Fibroblast of peridontal ligament (primary cell): ENCODE data around the gene MED12L.

Experiments used
- DNase-seq: peaks from one replicate; pipeline ENCODE4 v3.0.0-alpha.2; 2010; ENCODE audit errors: extremely low read depth

MED12L gene

GRCh38 chr3:151412989-151413388 is 327.5 kb downstream of the MED12L start:
- DNase-seq: no peak

DNA sequence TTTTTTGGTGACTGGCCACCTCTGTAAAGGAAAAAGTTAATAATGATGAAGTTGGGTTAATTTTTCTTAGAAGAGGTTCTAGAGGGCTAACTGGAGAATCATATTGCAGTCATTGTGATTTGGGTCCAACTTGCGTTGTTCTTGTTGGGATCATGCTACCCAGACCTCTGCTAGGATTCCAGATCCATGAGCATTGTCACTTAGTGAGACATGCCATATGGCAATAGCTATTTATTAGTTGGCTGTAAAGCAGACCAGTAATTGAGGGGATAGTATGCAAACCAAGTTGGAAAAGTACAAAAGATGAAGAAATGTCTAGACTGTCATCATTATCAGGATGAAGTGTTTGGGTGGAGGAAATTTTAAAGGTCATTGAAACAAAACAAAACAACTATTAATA is 329.8 kb downstream of the MED12L start:
- no peak for DNase-seq

DNA sequence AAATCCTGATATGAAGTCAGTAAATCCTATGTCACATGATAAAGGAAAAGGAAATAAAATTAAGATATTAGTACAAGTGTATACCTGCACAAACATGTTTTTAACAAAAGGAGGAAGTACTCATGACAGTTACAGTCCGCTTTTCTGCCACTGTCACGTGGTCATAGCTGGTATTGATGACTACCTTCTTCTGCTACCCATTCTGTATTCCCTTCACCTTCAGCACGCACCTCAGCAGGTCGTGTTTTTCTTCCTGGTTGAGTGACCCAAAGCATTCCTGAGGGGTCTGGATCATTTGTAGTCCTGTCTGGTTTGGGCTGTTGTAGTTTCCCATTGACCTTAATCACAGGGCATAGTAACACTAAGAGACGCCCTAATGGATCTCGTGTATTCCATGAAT is 334.3 kb downstream of the MED12L start:
- DNase-seq: no peak

DNA sequence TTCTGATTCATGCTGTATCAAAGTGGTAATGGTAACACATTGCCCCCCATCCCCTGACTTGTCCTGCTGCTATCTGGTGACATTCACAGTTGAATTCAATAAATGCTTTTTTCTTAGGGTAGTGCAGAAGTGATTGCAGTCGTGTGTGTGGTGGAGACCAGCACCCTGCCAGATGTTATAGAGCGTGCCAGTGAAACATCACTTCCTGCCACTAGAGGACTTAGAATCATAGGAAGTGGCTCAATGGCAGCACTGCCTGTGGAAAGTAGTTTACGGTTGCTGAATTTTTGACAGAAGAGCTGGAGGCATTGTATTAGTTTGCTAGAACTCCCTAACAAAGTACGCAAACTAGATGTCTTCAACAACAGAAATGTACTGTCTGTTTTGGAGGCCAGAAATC is 336.5 kb downstream of the MED12L start:
- DNase-seq: no peak

DNA sequence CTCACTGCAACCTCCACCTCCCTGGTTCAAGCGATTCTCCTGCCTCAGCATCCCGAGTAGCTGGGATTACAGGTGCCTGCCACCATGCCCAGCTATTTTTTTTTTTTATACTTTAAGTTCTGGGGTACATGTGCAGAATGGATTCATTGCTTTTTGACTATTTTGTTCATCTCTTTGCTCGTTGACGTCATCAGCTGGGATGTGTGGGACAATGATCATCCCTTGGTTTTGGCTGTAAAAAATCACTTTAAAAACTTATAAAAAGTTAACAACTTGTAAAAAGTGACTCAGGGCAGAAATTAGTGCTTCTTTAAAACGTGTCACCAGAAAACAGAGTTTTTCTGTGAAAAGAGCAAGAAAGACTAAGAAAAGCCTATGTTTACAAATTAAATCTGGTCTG is 337.6 kb downstream of the MED12L start:
- no peak for DNase-seq

DNA sequence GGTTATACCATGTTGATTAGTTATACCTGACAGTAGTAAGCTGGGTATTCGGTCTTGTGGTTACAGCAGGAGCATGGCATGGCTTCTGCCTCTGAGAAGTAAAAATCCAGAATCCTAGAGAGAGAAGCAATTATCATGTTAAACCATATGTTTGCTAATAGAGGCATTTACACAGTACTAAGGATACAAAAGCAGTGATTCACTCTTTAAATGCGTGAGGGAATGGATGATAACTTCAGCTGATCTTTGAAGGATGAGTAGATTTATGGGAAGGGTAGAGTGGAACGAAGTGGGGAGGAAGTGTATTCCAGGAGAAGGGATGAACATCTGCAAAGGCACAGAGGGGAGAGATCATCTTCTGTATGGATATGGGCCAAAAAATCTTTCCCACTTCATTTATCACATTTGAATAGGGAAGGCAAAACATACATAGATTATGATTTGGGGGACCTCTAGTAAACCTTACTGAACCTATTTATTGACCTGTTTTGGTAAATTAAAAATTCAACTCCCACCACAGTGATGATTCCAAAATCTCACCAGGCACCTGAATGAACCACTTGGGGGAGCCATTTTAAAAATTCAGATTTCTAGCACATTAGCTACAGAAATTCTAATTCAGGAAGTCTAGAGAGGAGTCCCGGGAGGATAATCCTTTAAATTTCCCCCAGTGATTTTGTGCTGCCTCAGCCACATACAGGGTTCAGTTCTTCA is 340.3 kb downstream of the MED12L start:
- DNase-seq: no peak

GRCh38 chr3:151426341-151426657 is 340.8 kb downstream of the MED12L start:
- DNase-seq: no peak

DNA sequence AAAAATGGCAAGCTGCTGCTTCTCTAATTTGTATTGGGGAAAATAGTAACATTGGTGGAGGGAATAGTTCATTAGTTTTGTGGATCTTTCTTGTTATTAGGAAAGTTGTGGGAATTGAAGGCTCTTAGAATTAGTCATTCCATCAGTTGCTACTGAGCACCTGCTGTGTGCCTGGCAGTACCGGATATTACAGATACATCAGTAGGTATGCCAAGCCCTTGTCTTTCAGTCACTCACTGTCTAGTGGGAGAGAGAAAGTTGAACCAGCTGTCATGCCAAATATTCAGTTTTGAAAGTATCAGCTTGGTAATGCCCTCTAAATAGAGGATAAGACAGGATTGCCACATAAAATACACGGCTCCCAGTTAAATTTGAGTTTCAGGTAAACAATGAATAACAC is 342.9 kb downstream of the MED12L start:
- no peak for DNase-seq

GRCh38 chr3:151430821-151431484 is 345.5 kb downstream of the MED12L start:
- no peak for DNase-seq

- DNase-seq: peak; percentile 21
These were observed 346.5 kb downstream of the MED12L start for GRCh38 chr3:151431940-151432339.

DNA sequence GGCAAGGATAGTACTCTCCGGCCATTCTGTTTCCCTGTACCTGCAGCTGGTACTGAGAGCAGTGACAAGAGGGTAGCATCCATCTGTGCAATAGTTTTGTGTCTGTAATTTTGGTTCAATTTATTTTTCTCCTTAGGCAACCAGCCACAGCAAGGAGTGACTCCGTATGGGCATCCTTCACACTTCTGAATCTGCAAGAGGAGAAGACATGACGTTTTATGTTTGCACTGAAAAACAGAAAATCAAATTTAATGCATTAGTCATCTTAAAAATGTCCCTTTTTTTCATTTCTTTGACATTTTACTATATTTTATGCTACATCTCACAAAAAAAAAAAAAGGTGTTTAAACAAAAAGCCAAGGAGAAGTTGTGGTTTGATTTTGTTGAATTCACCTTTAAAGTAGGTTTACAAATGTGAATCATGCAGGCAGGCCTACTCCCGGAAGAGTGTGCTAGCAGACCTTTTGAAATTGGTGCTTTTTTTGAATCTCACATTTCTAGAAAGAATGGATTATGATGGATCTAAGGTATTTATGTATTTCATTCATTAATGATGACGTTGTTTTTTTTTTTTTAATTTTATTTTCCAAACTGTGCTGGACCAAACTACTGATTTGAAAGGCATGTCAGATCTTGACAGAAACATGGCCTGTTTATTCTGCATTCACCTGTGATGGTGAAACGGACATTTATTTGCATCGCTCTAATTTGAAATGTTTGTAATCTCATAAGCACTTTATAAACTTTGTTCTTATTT is 347.3 kb downstream of the MED12L start:
- no peak for DNase-seq

- DNase-seq: peak; percentile 93
These were observed 348.9 kb downstream of the MED12L start for GRCh38 chr3:151434151-151434890.

DNA sequence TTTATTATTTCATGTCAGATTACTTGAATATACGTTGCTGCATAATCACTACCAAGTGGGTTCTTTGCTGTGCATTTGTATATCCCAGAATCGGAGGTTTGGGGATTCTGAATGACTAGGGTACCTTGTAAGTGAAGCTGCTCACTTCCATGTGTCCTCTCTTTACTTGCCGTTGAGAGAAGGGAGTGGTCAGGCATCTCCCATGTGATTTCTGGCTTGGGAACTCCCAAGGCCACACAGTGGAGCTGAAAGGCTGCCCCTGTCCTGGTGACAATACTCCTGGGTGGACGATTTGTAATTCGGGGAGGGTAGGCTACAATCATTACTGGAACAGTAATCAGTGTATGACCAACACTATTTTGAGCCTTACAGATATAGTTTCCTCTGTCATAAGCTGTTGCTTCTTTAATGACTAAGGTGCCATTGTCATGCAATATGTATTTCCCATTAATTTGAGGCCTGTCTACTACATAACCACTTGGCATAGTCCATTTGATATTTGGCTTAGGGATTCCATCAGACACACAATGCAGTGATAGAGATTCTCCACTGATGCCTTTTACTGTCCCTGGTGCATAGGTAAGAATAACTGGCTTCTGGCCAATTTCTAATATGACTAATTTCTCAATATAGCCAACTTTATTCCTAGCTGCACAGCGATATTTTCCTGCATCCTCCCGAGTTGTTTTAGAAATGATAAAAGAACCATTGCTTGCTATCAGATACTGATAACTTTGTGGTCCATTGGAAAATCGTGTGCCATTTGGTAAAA is 351.4 kb downstream of the MED12L start:
- no peak for DNase-seq

- DNase-seq: no peak
These were observed 352.4 kb downstream of the MED12L start for GRCh38 chr3:151437906-151438305.

DNA sequence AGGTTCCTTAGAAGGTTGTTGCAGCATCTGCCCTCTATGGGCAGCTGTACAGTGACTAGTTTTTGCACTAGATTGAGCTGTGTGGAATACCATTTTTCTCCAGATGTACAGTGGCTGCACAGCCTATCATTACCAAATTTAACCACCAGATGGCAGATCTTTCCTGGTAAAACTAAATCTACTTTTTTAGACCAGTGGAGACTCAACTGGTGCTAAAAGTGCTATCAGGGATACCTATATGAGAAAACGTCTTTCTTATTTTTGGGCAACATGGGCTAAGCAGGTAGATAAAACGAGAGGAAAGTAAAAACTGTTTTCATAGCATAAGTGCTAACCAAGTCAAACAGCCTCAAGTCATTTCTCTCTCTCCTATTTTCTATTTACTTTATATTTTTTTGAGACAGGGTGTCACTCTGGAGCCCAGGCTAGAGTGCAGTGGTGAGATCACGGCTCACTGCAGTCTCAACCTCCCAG is 354.2 kb downstream of the MED12L start:
- DNase-seq: peak; percentile 94

DNA sequence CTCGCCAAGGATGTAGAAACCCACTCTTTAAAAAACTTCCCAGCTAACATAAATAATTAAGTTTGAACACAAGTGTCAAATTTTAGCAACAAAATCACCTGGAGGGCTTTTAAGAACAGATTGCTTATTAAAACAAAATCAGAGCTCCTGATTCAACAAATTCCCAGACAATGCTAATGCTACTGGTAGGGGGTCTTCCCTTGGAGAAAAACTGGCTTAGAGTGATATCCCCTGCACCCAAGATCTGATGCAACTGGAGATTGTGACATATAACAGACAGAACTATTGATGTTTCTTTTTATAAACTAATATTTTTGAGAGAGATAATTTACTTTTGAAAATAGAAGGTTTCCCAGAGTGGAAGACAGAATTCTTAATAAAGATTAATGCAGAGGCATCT is 355.5 kb downstream of the MED12L start:
- no peak for DNase-seq

DNA sequence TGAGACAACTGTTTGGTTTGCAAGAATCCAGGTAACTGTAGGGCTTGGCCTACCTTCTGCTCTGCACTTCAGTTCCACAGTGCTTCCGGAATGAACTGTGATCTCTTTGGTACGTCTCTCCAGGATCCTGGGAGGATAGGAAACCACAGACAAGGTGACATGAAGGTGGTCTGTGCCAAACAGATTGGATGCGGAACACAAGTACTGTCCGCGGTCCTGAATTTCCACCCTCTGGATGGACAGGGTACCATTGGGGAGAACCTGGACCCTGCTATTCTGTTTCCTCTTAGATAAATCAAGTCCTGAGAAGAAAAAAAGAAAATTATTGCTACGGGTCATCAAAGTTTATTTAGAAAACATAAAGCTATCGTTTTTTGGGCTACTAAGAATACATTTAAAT is 358.1 kb downstream of the MED12L start:
- no peak for DNase-seq

DNA sequence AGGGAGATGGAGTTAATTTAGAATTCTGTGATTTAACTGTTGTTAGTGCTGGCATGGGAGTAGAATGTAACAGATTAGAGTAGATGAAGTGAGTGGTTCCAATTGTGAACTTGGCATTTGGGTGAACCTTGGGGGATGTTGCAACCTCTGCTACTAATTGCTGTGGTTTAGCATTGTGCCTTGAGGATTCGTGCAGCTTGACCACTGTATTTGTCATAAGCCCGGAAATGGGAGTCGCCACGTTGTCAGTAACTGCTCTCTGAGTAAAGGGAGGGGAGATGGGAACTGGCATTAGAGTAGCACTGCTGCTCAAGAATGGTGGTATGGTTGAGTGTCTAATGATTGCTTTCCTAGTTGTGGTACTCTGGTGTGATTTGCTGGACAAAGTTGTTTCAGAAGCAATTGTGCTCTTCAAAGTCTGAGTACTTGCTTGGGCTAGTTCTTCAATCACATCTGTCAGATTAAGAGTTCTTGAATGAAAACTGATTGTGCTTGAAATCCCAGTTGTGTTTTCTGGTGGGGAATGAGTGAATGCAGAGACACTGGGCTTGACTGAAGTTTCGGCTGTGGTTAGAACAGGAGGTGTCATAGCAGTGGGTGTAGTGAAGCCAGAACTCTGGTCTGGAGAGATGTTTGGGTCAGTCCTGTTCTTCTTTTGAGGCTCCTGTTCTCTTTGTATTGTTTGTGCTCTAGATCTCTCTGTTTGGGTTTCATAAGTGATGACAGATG is 360.0 kb downstream of the MED12L start:
- DNase-seq: peak; percentile 99

- DNase-seq: no peak
These were observed 360.5 kb downstream of the MED12L start for GRCh38 chr3:151446002-151446340.

DNA sequence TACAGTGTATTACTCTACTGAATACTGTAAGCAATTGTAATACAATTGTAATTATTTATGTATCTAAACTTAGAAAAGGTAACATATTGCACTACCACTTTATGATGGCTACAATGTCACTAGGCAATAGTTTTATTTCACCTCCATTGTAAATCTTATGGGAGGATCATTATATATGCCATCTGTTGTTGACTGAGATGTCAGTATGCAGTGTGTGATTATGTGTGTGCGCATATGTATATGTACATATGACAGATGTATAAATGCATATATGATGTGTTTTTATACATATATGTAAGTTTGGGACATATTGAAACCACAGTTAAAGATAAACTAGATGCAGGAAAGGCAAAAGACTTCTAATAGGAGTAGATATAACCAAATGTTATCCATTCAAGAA is 366.9 kb downstream of the MED12L start:
- no peak for DNase-seq

GRCh38 chr3:151452841-151453240 is 367.4 kb downstream of the MED12L start:
- no peak for DNase-seq
